H1 (cell line): ENCODE results near the gene CACNA2D3. TPM values are rescaled to one million over a fixed set of nuclear protein-coding genes. Genes with fewer than 3 reads are reported as not detected.

ENCODE experiments used
- CTCF ChIA-PET: fragments of 300-600 bp; sonication (Branson Sonifier 250); formaldehyde crosslinking; loops from one replicate; lab custom pipeline; 2021; ENCODE audit not compliant: partially characterized antibody; lab: Charles Lee
- POLR2A ChIA-PET: fragments of 300-600 bp; sonication (Branson Sonifier 250); formaldehyde crosslinking; loops from one replicate; lab custom pipeline; 2021; ENCODE audit warnings: inconsistent platforms; ENCODE audit not compliant: partially characterized antibody; lab: Charles Lee
- DNase-seq, 2 experiments: peaks; one replicate each; pipeline versions ENCODE4 v3.0.0 to v3.0.0-alpha.2; 2010 to 2022; ENCODE audit warnings: low spot score in 2 of 2, low read depth in 1 of 2, mixed read lengths in 1 of 2
- FAIRE-seq: peaks from 2 replicates; lab custom pipeline; 2011; peaks lifted over from hg19 to GRCh38; lab: Jason Lieb, UNC
- H2AFZ ChIP-seq: 2 replicates; pipeline ENCODE4 v1.8.1; 2012; ENCODE audit warnings: low read length, inconsistent platforms
- H2AK5ac ChIP-seq: 2 replicates; pipeline ENCODE4 v1.6.1; 2013; ENCODE audit warnings: low read depth, low read length
- H2BK120ac ChIP-seq: replicated peaks from 2 replicates; pipeline ENCODE3; 2013; ENCODE audit warnings: low read depth, low read length, inconsistent platforms
- H2BK12ac ChIP-seq: 2 replicates; pipeline ENCODE4 v1.6.1; 2013; ENCODE audit warnings: low read depth, low read length
- H2BK15ac ChIP-seq: 2 replicates; pipeline ENCODE4 v1.6.1; 2013; ENCODE audit warnings: low read length
- H2BK20ac ChIP-seq: 2 replicates; pipeline ENCODE4 v1.6.1; 2013; ENCODE audit warnings: low read length
- H2BK5ac ChIP-seq: 2 replicates; pipeline ENCODE4 v1.6.1; 2013; ENCODE audit warnings: low read depth, low read length
- H3K14ac ChIP-seq: 2 replicates; pipeline ENCODE4 v1.6.1; 2013; ENCODE audit warnings: inconsistent platforms; ENCODE audit not compliant: insufficient read length
- H3K18ac ChIP-seq: 2 replicates; pipeline ENCODE4 v1.6.1; 2013; ENCODE audit warnings: low read length; ENCODE audit errors: extremely low read depth
- H3K23ac ChIP-seq: 2 replicates; pipeline ENCODE4 v1.6.1; 2013; ENCODE audit warnings: inconsistent platforms; ENCODE audit not compliant: insufficient read length
- H3K23me2 ChIP-seq: 2 replicates; pipeline ENCODE4 v1.6.1; 2013; ENCODE audit warnings: low read depth, low read length
- H3K27ac ChIP-seq: 2 replicates; pipeline ENCODE4 v1.6.1; 2011; ENCODE audit warnings: low read depth, low read length, inconsistent platforms
- H3K27me3 ChIP-seq, 4 experiments: replicated peaks in 1 of 4; 1 replicate in 1 of 4; 2 replicates in 3 of 4; pipeline versions ENCODE4 v1.6.1 to v1.8.1; 2011 to 2013; ENCODE audit warnings: low read length in 3 of 4, mild to moderate bottlenecking in 3 of 4, inconsistent platforms in 2 of 4, mixed read lengths in 2 of 4, moderate library complexity in 1 of 4; ENCODE audit not compliant: control insufficient read depth in 3 of 4, insufficient read depth in 3 of 4; ENCODE audit errors: extremely low read depth in 1 of 4
- H3K36me3 ChIP-seq, 4 experiments: 2 replicates each; pipeline versions ENCODE4 v1.6.1 to v1.8.1; 2011 to 2013; ENCODE audit warnings: mild to moderate bottlenecking in 4 of 4, low read length in 3 of 4, moderate library complexity in 2 of 4, control low read depth in 1 of 4, inconsistent platforms in 1 of 4; ENCODE audit not compliant: insufficient read depth in 4 of 4, control insufficient read depth in 2 of 4
- H3K4ac ChIP-seq: replicated peaks from 2 replicates; pipeline ENCODE3; 2013; ENCODE audit warnings: low read length, low read depth, mixed read lengths, inconsistent platforms; ENCODE audit not compliant: insufficient read length
- H3K4me1 ChIP-seq, 4 experiments: replicated peaks in 1 of 4; 1 replicate in 1 of 4; 2 replicates in 3 of 4; pipeline versions ENCODE4 v1.6.1 to v1.8.1; 2011 to 2013; ENCODE audit warnings: low read length in 3 of 4, inconsistent platforms in 2 of 4, mixed read lengths in 1 of 4; ENCODE audit not compliant: insufficient read depth in 4 of 4, control insufficient read depth in 3 of 4
- H3K4me2 ChIP-seq, 2 experiments: 2 replicates each; pipeline versions ENCODE4 v1.6.1 to v1.8.1; 2011 to 2013; ENCODE audit warnings: low read depth in 2 of 2, low read length in 2 of 2, control low read depth in 1 of 2, inconsistent platforms in 1 of 2, mild to moderate bottlenecking in 1 of 2; ENCODE audit not compliant: insufficient read depth in 1 of 2
- H3K4me3 ChIP-seq, 4 experiments: fragments of 200-600, 300-600 bp in 1 of 4; sonication (generic), shearing (Covaris generic), sonication (Bioruptor Twin) in 1 of 4; 2 replicates each; pipeline versions ENCODE4 v1.5.1 to v1.8.1; 2011 to 2016; ENCODE audit warnings: low read length in 4 of 4, low read depth in 3 of 4, control low read depth in 2 of 4, inconsistent platforms in 2 of 4, mild to moderate bottlenecking in 2 of 4, mixed read lengths in 1 of 4, moderate library complexity in 1 of 4; ENCODE audit not compliant: insufficient read depth in 2 of 4; ENCODE audit errors: extremely low read depth in 1 of 4
- H3K56ac ChIP-seq: replicated peaks from 2 replicates; pipeline ENCODE3; 2013; ENCODE audit warnings: low read depth, mild to moderate bottlenecking, mixed read lengths, low read length, inconsistent platforms; ENCODE audit not compliant: insufficient read length
- H3K79me1 ChIP-seq: 2 replicates; pipeline ENCODE4 v1.6.1; 2013; ENCODE audit warnings: low read depth, low read length, control low read depth
- H3K79me2 ChIP-seq, 2 experiments: 2 replicates each; pipeline versions ENCODE4 v1.6.1 to v1.8.1; 2012 to 2013; ENCODE audit warnings: low read length in 2 of 2, mild to moderate bottlenecking in 2 of 2, inconsistent platforms in 1 of 2; ENCODE audit not compliant: insufficient read depth in 2 of 2, control insufficient read depth in 1 of 2
- H3K9ac ChIP-seq, 4 experiments: replicated peaks in 1 of 4; 1 replicate in 1 of 4; 2 replicates in 3 of 4; pipeline versions ENCODE4 v1.6.1 to v1.8.1; 2011 to 2013; ENCODE audit warnings: low read depth in 3 of 4, low read length in 3 of 4, control low read depth in 2 of 4, mild to moderate bottlenecking in 2 of 4, moderate library complexity in 2 of 4, inconsistent platforms in 1 of 4; ENCODE audit errors: extremely low read depth in 1 of 4
- H3K9me3 ChIP-seq, 2 experiments: 2 replicates each; pipeline versions ENCODE4 v1.6.1 to v1.8.1; 2012 to 2013; ENCODE audit warnings: mild to moderate bottlenecking in 2 of 2, moderate library complexity in 2 of 2, control low read depth in 1 of 2, inconsistent platforms in 1 of 2, low read depth in 1 of 2, low read length in 1 of 2, mixed read lengths in 1 of 2; ENCODE audit not compliant: insufficient read depth in 2 of 2
- H4K20me1 ChIP-seq, 2 experiments: replicated peaks in 1 of 2; 2 replicates each; pipeline versions ENCODE3 to v1.8.1; 2011 to 2013; ENCODE audit warnings: inconsistent platforms in 2 of 2, low read length in 2 of 2, mild to moderate bottlenecking in 1 of 2; ENCODE audit not compliant: insufficient read depth in 2 of 2, control insufficient read depth in 1 of 2
- H4K5ac ChIP-seq: 2 replicates; pipeline ENCODE4 v1.6.1; 2013; ENCODE audit warnings: low read length, low read depth, mixed read lengths, inconsistent platforms; ENCODE audit not compliant: insufficient read length
- H4K8ac ChIP-seq: 2 replicates; pipeline ENCODE4 v1.8.0; 2013; ENCODE audit warnings: mild to moderate bottlenecking, moderate library complexity, low read length, inconsistent platforms; ENCODE audit not compliant: insufficient read depth; ENCODE audit errors: extremely low read depth
- H4K91ac ChIP-seq: replicated peaks from 2 replicates; pipeline ENCODE3; 2013; ENCODE audit warnings: low read length, mixed read lengths, inconsistent platforms; ENCODE audit not compliant: insufficient read length
- CEBPB ChIP-seq: IDR thresholded peaks from 2 replicates; pipeline ENCODE4 v1.6.1; 2012; ENCODE audit warnings: low read depth, low read length
- PHF8 ChIP-seq: fragments of 200-600 bp; sonication (generic); conservative IDR thresholded peaks from 2 replicates; pipeline ENCODE4 v1.7.1; 2012; ENCODE audit warnings: low read depth, mild to moderate bottlenecking, inconsistent platforms, low read length, moderate library complexity
- ZNF274 ChIP-seq: IDR thresholded peaks from 2 replicates; pipeline ENCODE4 v1.7.0; 2012; ENCODE audit warnings: low read length, borderline replicate concordance; ENCODE audit errors: extremely low read depth
- polyA plus RNA-seq, 7 experiments: library from polyadenylated mRNA; depleted of rRNA in 3 of 7; stranded (reverse) in 5 of 7; unstranded in 2 of 7; fragments of >200 nt in 5 of 7; fragments of 200-250 nt in 2 of 7; gene quantifications; 1 replicate in 5 of 7; 2 replicates in 1 of 7; 4 replicates in 1 of 7; pipeline versions ENCODE4 v1.2.1 to v1.2.3, GENCODE V29; 2011 to 2013; ENCODE audit warnings: missing spikeins in 2 of 7, mixed read lengths in 2 of 7
- total RNA-seq: library from RNA; stranded (reverse); fragmentation: NEBNext Ultra II Directional; extraction: Animal tissue kit (Norgen Biotek cat#: 25700); gene quantifications from 2 replicates; pipeline ENCODE4 v1.2.1, GENCODE V29; 2021

The CACNA2D3 gene
- total and polyA plus RNA-seq, 2 of the 8 experiments (the other 6 are each of a cell fraction or from before 2014, with no cell fraction given) = 1.5 to 1.8 TPM

- H2AK5ac ChIP-seq = no peak overlapping the region
- no peak for FAIRE-seq
- no peak overlapping the region for H3K23ac ChIP-seq
- no peak overlapping the region for H2BK15ac ChIP-seq
- no peak overlapping the region for H2BK12ac ChIP-seq
- no peak overlapping the region for H3K4me3 ChIP-seq
- no peaks in the 10 kb centered on the region for H3K9me3 ChIP-seq
- H3K79me1 ChIP-seq = no peaks in the 10 kb centered on the region; the same call in 1 of the 2 replicates
- no peak overlapping the region for H3K18ac ChIP-seq
- no peak for TF ChIP-seq ZNF274
- no peak for TF ChIP-seq CEBPB
- no peak for TF ChIP-seq PHF8
- no peaks in the 10 kb centered on the region for H3K79me2 ChIP-seq
- ChIA-PET POLR2A (interaction anchor here (0.7 kb wide), 1 partner anchor 135 kb away, joined by 3 read pairs; no protein-coding TSS in a partner anchor), CTCF (interaction anchor here (0.6 to 1.2 kb wide), 2 partner anchors 15 to 27 kb away, joined by 3 read pairs; no protein-coding TSS in a partner anchor)
- no peaks in the 10 kb centered on the region for H3K27me3 ChIP-seq
- no peak overlapping the region for H3K9ac ChIP-seq
- H3K4ac ChIP-seq = no peak overlapping the region
- no peaks in the 10 kb centered on the region for H3K36me3 ChIP-seq
- no peak overlapping the region for H3K14ac ChIP-seq
- H4K8ac ChIP-seq = no peak overlapping the region
- H2BK20ac ChIP-seq = no peak overlapping the region
- no peak overlapping the region for H2BK5ac ChIP-seq
- no peak overlapping the region for H4K5ac ChIP-seq
- H4K20me1 ChIP-seq = no peaks in the 10 kb centered on the region
- no peak overlapping the region for H3K27ac ChIP-seq
- no peak for DNase-seq
- no peak overlapping the region for H3K56ac ChIP-seq
- no peak overlapping the region for H4K91ac ChIP-seq
- H3K4me1 ChIP-seq = no peaks in the 10 kb centered on the region
- no peak overlapping the region for H2AFZ ChIP-seq
- no peaks in the 10 kb centered on the region for H3K23me2 ChIP-seq
- no peak overlapping the region for H2BK120ac ChIP-seq
- no peak overlapping the region for H3K4me2 ChIP-seq
Observed at GRCh38 chr3:54764911-54765310, 642.6 kb downstream of the CACNA2D3 start.
